ENCODE data around the gene VCX. TPM values are rescaled to one million over a fixed set of nuclear protein-coding genes. Genes with fewer than 3 reads are reported as not detected.

Gene VCX
- total RNA-seq, 1 experiment from 2014 or later: not detected

- peaks cover 2% of the 10 kb centered on the region for H3K27me3 Mint-ChIP-seq (ENCODE audit: low read depth)
- no peaks in the 10 kb centered on the region for H3K27me3 ChIP-seq (ENCODE audit: insufficient read depth, low read length)
- no peak overlapping the region for H2AFZ ChIP-seq (ENCODE audit: low read length)
- no peak overlapping the region for H3K56ac ChIP-seq (ENCODE audit: insufficient read length, low read depth, low read length)
- no peak overlapping the region for H2AK5ac ChIP-seq (ENCODE audit: insufficient read length, low read length)
- no peak overlapping the region for H4K8ac ChIP-seq (replicated peaks; ENCODE audit: insufficient read length, low read depth, low read length)
- no peak overlapping the region for H3K23ac ChIP-seq (ENCODE audit: insufficient read length, low read depth, low read length)
- H3T11ph ChIP-seq (ENCODE audit: low read length): no peak overlapping the region
- no peak overlapping the region for H4K91ac ChIP-seq (ENCODE audit: insufficient read length, low read depth, low read length)
- H3K4me2 ChIP-seq (ENCODE audit: insufficient read depth, insufficient read length, low read length): no peak overlapping the region
- H2BK5ac ChIP-seq (ENCODE audit: insufficient read length, low read length): no peak overlapping the region
- H4K20me1 ChIP-seq (ENCODE audit: control insufficient read depth, insufficient read depth, insufficient read length): no peaks in the 10 kb centered on the region
- no peaks in the 10 kb centered on the region for H3K79me1 ChIP-seq (ENCODE audit: insufficient read depth, low read depth, low read length, poor library complexity, severe bottlenecking)
- peaks cover 6 to 9% of the 10 kb centered on the region in 2 experiments for H3K4me1 Mint-ChIP-seq
- H4K5ac ChIP-seq (ENCODE audit: insufficient read length, low read depth, low read length): no peak overlapping the region
- H3K27ac Mint-ChIP-seq: no peak overlapping the region
- no peak overlapping the region for H2BK12ac ChIP-seq (ENCODE audit: insufficient read length, low read depth, low read length)
- H2BK15ac ChIP-seq (ENCODE audit: low read depth, low read length): no peak overlapping the region
- no peaks in the 10 kb centered on the region for H3K9me3 Mint-ChIP-seq
- H3K4me3 Mint-ChIP-seq: no peak overlapping the region
- no peak overlapping the region for H3K4ac ChIP-seq (ENCODE audit: low read depth, low read length)
- H3K36me3 Mint-ChIP-seq (ENCODE audit: insufficient read depth in 1 of 3, low read depth in 3 of 3): no peaks in the 10 kb centered on the region
- no peak overlapping the region for H2BK20ac ChIP-seq (ENCODE audit: low read depth, low read length, poor library complexity, severe bottlenecking)
- no peak overlapping the region for H3K14ac ChIP-seq (ENCODE audit: insufficient read depth, low read length)
- no peaks in the 10 kb centered on the region for H3K23me2 ChIP-seq (ENCODE audit: insufficient read length, low read depth, low read length, poor library complexity, severe bottlenecking)
- no peak overlapping the region for H3K9ac ChIP-seq (ENCODE audit: extremely low read depth, insufficient read length, low read length)
- H3K27ac ChIP-seq (ENCODE audit: insufficient read length, low read depth, low read length): no peak overlapping the region
- no peak overlapping the region for H2BK120ac ChIP-seq (ENCODE audit: low read depth, low read length, poor library complexity, severe bottlenecking)
- TF ChIP-seq CTCF (conservative IDR thresholded peaks at IDR 0.05): no peak
- WGBS (ENCODE audit: extremely low coverage, insufficient read length, low lambda C conversion rate): no CpG with 5 or more reads among the region's 2 CpGs
- H3K79me2 ChIP-seq (ENCODE audit: insufficient read depth, low read length): no peaks in the 10 kb centered on the region
- no peak for DNase-seq
- no peaks in the 10 kb centered on the region for H3K4me1 ChIP-seq (ENCODE audit: insufficient read depth, low read length)
- no peaks in the 10 kb centered on the region for H3K9me3 ChIP-seq (ENCODE audit: control insufficient read depth, low read depth, low read length)
- H3K18ac ChIP-seq (ENCODE audit: insufficient read length, low read depth, low read length): no peak overlapping the region
These were observed 34.0 kb downstream of the VCX start for GRCh38 chrX:7876957-7877356.
